GM23338 (cell line): ENCODE data around the gene RPS8. TPM values are rescaled to one million over a fixed set of nuclear protein-coding genes. Genes with fewer than 3 reads are reported as not detected.

Experiments used
- ATAC-seq: fragments of 200-7000 bp; cut with Tn5 transposase; 3 replicates; pipeline ENCODE4 v1.9.1; 2020
- DNase-seq: peaks from one replicate; pipeline ENCODE4 v3.0.0-alpha.2; 2015; ENCODE audit warnings: low spot score
- H2AFZ ChIP-seq: fragments of 200-600 bp; sonication (generic); 2 replicates; pipeline ENCODE4 v1.8.0; 2016; ENCODE audit warnings: antibody characterized with exemption, mild to moderate bottlenecking, moderate library complexity
- H3F3A ChIP-seq: fragments of 200-600 bp; sonication (generic); replicated peaks from 2 replicates; pipeline ENCODE4 v1.8.0; 2017; ENCODE audit warnings: antibody characterized with exemption, mixed run types, low read depth
- H3K27ac ChIP-seq: fragments of 200-600 bp; sonication (generic); 2 replicates; pipeline ENCODE4 v1.6.1; 2016; ENCODE audit warnings: low read depth
- H3K27me3 ChIP-seq: fragments of 200-600 bp; sonication (generic); 2 replicates; pipeline ENCODE4 v1.8.0; 2016; ENCODE audit warnings: mild to moderate bottlenecking, mixed run types, moderate library complexity; ENCODE audit not compliant: insufficient read depth
- H3K36me3 ChIP-seq: fragments of 200-600 bp; sonication (generic); 2 replicates; pipeline ENCODE4 v1.8.0; 2016; ENCODE audit warnings: mild to moderate bottlenecking; ENCODE audit not compliant: insufficient read depth
- H3K4me1 ChIP-seq: fragments of 200-600 bp; sonication (generic); 2 replicates; pipeline ENCODE4 v1.8.0; 2016; ENCODE audit warnings: mild to moderate bottlenecking, moderate library complexity; ENCODE audit not compliant: insufficient read depth
- H3K4me2 ChIP-seq: fragments of 200-600 bp; sonication (generic); 2 replicates; pipeline ENCODE4 v1.7.1; 2017; ENCODE audit warnings: mixed run types
- H3K4me3 ChIP-seq: fragments of 200-600 bp; sonication (generic); 2 replicates; pipeline ENCODE4 v1.6.1; 2016; ENCODE audit warnings: mixed run types
- H3K79me2 ChIP-seq: fragments of 200-600 bp; sonication (generic); replicated peaks from 2 replicates; pipeline ENCODE4 v1.8.0; 2017; ENCODE audit warnings: mild to moderate bottlenecking; ENCODE audit not compliant: insufficient read depth
- H3K9me2 ChIP-seq: fragments of 200-600 bp; sonication (generic); 2 replicates; pipeline ENCODE4 v1.8.0; 2017; ENCODE audit not compliant: insufficient read depth
- H4K20me1 ChIP-seq: fragments of 200-600 bp; sonication (generic); replicated peaks from 2 replicates; pipeline ENCODE4 v1.8.0; 2017; ENCODE audit warnings: mild to moderate bottlenecking; ENCODE audit not compliant: insufficient read depth
- H3K27ac Mint-ChIP-seq: 2 replicates; pipeline ENCODE4 v1.8.0; 2020; ENCODE audit warnings: inconsistent platforms, mild to moderate bottlenecking, moderate library complexity, mixed read lengths
- H3K27me3 Mint-ChIP-seq: 3 replicates; pipeline ENCODE4 v1.8.0; 2022; ENCODE audit warnings: low read depth, mild to moderate bottlenecking, moderate library complexity, mixed read lengths, inconsistent platforms; ENCODE audit not compliant: insufficient read depth, poor library complexity
- H3K36me3 Mint-ChIP-seq: 3 replicates; pipeline ENCODE4 v1.8.0; 2021; ENCODE audit warnings: low read depth, mild to moderate bottlenecking, inconsistent platforms, moderate library complexity, mixed read lengths
- H3K4me1 Mint-ChIP-seq: 3 replicates; pipeline ENCODE4 v1.8.0; 2020; ENCODE audit warnings: mild to moderate bottlenecking, inconsistent platforms, mixed read lengths
- H3K4me3 Mint-ChIP-seq: 3 replicates; pipeline ENCODE4 v1.8.0; 2021; ENCODE audit warnings: moderate library complexity, mild to moderate bottlenecking, inconsistent platforms, mixed read lengths
- H3K9me3 Mint-ChIP-seq: 3 replicates; pipeline ENCODE4 v1.8.0; 2020; ENCODE audit warnings: moderate library complexity, mild to moderate bottlenecking, inconsistent platforms, mixed read lengths
- CREB1 ChIP-seq: fragments of 250-450 bp; sonication (Bioruptor Pico); IDR thresholded peaks from 2 replicates; pipeline ENCODE4 v1.5.0; 2020; ENCODE audit warnings: low read depth, mild to moderate bottlenecking, moderate library complexity
- CTCF ChIP-seq, 2 experiments: fragments of 200-600 bp in 1 of 2; sonication (generic) in 1 of 2; conservative IDR thresholded peaks; 2 replicates each; pipeline versions ENCODE4 v1.5.1 to v1.6.1; 2016 to 2017; ENCODE audit warnings: antibody characterized with exemption in 2 of 2, low read depth in 2 of 2, mild to moderate bottlenecking in 2 of 2, moderate library complexity in 1 of 2
- ETS1 ChIP-seq: IDR thresholded peaks from 2 replicates; pipeline ENCODE4 v1.6.1; 2016; ENCODE audit warnings: antibody characterized with exemption
- POLR2AphosphoS5 ChIP-seq: IDR thresholded peaks from 2 replicates; pipeline ENCODE4 v1.6.1; 2016; ENCODE audit warnings: antibody characterized with exemption, low read depth
- REST ChIP-seq: IDR thresholded peaks from one replicate; pipeline ENCODE4 v1.6.1; 2018; ENCODE audit warnings: antibody characterized with exemption; ENCODE audit not compliant: unreplicated experiment
- STAT1 ChIP-seq: IDR thresholded peaks from one replicate; pipeline ENCODE4 v1.6.1; 2016; ENCODE audit warnings: antibody characterized with exemption; ENCODE audit not compliant: unreplicated experiment
- polyA plus RNA-seq: library from polyadenylated mRNA; unstranded; fragments of >200 nt; fragmentation: Nextera tagmentation; extraction: Ambion mirVana; gene quantifications from 2 replicates; pipeline ENCODE4 v1.2.1, GENCODE V29; 2016
- total RNA-seq: library from RNA; depleted of rRNA; stranded (reverse); fragments of >200 nt; shearing (Covaris generic); gene quantifications from 2 replicates; pipeline ENCODE4 v1.2.3, GENCODE V29; 2014

Gene RPS8
- total and polyA plus RNA-seq, 2 experiments from 2014 or later: 1,756 to 2,427 TPM

- H2AFZ ChIP-seq: no peak overlapping the region
- H3F3A ChIP-seq: peaks cover 19% of the 10 kb centered on the region
- H3K4me3 ChIP-seq: no peak overlapping the region
- no peaks in the 10 kb centered on the region for H4K20me1 ChIP-seq
- Mint-ChIP-seq H3K36me3 (peaks cover 15% of the 10 kb centered on the region), H3K4me1 (peaks cover 12% of the 10 kb centered on the region), H3K4me3 (peak overlapping the region; percentile 93; the same call in 1 of the 3 replicates), H3K27ac (peak overlapping the region; percentile 100; the same call in 1 of the 2 replicates), H3K27me3 (peaks cover 8% of the 10 kb centered on the region), H3K9me3 (no peaks in the 10 kb centered on the region)
- no peaks in the 10 kb centered on the region for H3K27me3 ChIP-seq
- H3K4me2 ChIP-seq: peak overlapping the region; percentile 96
- DNase-seq (no peak), ATAC-seq (no peak)
- no peaks in the 10 kb centered on the region for H3K36me3 ChIP-seq
- TF ChIP-seq STAT1 (no peak), POLR2AphosphoS5 (no peak), ETS1 (no peak)
- peak overlapping the region; percentile 92 for H3K27ac ChIP-seq
- peaks cover 9% of the 10 kb centered on the region; the same call in 1 of the 2 replicates for H3K4me1 ChIP-seq
- no peaks in the 10 kb centered on the region for H3K9me2 ChIP-seq
- 0 out of 2 replicates have a peak, but pooled peaks cover 3% of the 10 kb centered on the region for H3K79me2 ChIP-seq
These were observed 23.4 kb downstream of the RPS8 start for GRCh38 chr1:44798481-44799365.

- H3K4me1 Mint-ChIP-seq: peaks cover 12% of the 10 kb centered on the region
These were observed 24.6 kb downstream of the RPS8 start, which contains the start of gene PLK3 for GRCh38 chr1:44799770-44800584. Gene PLK3 (plus strand): TSS chr1:44800377. CDS start chr1:44800464, 87 bp downstream.

More at GRCh38 chr1:44799770-44800584, 24.6 kb downstream of the RPS8 start, which contains the start of gene PLK3:
- Histone ChIP-seq H3K27ac (peak within 1 kb of the TSS; percentile 97), H3K79me2 (0 out of 2 replicates have a peak, but pooled peaks cover 3% of the 10 kb centered on the region), H3K4me1 (peaks cover 9% of the 10 kb centered on the region; the same call in 1 of the 2 replicates), H3K9me2 (no peaks in the 10 kb centered on the region), H3K4me3 (peak within 1 kb of the TSS; percentile 67), H3K36me3 (no peaks in the 10 kb centered on the region; the same call in 1 of the 2 replicates), H2AFZ (peak within 1 kb of the TSS; percentile 80; the same call in 1 of the 2 replicates), H3K4me2 (peak within 1 kb of the TSS; percentile 96), H3K27me3 (no peaks in the 10 kb centered on the region), H4K20me1 (no peaks in the 10 kb centered on the region), H3F3A (peaks cover 19% of the 10 kb centered on the region)
- H3K4me3 Mint-ChIP-seq: peak within 1 kb of the TSS; percentile 93
- H3K9me3 Mint-ChIP-seq: no peaks in the 10 kb centered on the region
- TF ChIP-seq POLR2AphosphoS5 (peak; percentile 95), CREB1 (CRISPR knock-in tag) (peak; percentile 38; the same call in 1 of the 2 replicates), CTCF (conservative IDR thresholded peaks at IDR 0.05; ENCODE audit: low read depth in 2 of 2) (peak; percentile 78 to 95), REST (no peak)
- peak within 1 kb of the TSS; percentile 100 for H3K27ac Mint-ChIP-seq
- H3K27me3 Mint-ChIP-seq: peaks cover 8% of the 10 kb centered on the region
- H3K36me3 Mint-ChIP-seq: peaks cover 25% of the 10 kb centered on the region
- peak; percentile 91 for ATAC-seq
- peak; percentile 99 for DNase-seq
